ENCODE measurements around the gene MKLN1.
"Not testable (repeated sequence)": the region's sequence is repeated elsewhere in the genome, so short reads cannot be mapped to it uniquely, and the experiment has no call there.

MKLN1 gene

DNA sequence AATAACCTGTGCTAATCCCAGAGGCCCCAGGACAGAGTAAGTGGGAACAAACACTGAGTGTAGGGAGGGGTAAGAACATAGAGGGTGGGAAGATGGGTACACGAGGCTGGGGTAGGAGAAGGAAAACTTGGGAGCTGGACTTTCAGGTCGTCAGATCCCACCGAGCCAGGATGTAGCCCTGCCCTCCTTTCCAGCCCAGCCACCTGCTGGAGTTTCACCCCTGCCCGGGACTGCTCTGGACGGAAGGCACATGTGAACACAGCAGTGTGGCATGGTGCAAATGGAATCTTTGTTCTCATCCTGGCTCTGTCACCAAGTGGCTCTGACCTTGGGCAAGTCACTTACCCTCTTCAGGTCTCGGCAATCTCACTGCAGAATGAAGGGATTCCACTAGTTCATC lies 176.0 kb downstream of the MKLN1 start:
- no peak for DNase-seq

DNA sequence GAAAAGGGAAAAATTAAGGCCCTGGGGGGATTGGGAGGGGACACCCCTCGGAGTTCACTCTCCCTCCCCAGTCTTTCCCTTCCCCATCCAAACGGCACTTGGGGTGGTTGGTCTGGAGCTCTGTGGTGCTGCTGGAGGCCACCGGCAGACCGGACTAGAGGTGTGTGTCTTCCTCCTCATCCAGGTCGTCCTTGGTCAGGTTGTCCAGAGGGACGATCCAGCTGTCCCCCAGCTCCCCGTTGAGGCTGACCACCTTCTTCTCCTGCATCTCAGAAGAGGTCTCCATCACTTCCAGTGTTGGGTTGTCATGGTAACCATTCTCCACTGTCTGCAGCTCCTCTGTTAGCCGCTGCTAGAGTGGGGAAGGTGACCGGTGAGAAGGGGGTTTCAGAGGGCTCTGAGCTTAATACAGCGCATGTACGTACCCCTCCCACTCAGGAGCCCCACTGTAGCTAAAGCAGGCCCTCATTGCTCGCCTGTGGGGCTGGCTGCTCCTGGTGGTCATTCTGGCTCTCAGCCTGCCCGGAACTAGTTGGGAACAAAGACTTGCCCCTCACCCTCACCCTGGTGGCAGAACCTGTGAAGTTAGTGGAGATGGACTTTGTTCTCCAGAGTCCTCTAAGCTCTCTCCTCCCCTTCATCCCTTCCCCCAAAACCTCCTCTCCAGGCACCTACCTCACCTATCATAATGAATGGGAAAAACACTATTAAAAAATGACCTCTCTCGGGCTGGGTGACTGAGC lies 176.7 kb downstream of the MKLN1 start:
- no peak for DNase-seq

- DNase-seq, result not testable (repeated sequence)
These were observed 177.5 kb downstream of the MKLN1 start for GRCh38 chr7:131505037-131505620.

DNA sequence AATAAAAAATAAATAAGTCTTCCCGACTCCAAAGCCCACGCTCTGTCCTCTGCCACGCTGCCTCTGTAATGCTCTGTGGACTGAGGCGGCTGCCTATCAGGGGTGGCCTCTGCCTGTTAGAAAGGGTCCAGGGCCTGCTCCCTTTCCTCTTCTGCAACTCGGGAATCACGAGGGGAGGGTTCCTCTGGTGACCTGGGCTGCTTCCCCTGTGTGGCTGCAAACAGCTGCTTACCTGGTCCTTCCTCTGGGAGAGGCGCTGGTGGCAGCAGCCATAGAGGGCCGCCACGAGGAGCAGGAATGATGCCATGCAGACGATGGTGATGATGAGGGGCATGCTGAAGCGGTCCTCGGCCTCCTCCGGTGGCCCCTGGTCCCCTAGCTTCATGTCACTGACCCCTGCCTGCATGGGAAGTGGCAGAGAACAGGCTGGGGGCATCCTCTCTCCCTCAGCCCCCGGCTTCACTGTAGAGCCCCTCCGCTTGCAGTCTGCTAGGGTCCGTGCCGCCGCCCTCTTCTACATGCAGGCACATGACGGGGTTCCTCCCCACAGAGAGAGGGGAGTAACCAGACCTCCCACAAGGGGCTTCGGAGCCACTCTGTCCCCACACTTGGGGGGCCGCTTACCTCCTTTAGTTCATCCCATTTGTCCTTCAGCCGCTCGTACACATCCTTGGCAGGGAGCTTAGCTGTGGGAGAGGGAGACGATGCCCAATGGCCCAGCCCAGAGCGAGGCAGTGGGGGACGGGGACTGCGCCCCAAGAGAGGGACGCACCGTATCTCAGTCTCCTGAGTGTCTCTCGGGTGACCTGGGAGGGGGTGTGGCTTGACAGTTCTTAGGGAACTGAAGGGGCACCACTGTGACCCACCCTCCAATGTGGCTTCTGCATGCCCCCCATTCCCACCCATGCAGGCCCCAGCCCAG lies 178.2 kb downstream of the MKLN1 start:
- DNase-seq, result no peak

DNA sequence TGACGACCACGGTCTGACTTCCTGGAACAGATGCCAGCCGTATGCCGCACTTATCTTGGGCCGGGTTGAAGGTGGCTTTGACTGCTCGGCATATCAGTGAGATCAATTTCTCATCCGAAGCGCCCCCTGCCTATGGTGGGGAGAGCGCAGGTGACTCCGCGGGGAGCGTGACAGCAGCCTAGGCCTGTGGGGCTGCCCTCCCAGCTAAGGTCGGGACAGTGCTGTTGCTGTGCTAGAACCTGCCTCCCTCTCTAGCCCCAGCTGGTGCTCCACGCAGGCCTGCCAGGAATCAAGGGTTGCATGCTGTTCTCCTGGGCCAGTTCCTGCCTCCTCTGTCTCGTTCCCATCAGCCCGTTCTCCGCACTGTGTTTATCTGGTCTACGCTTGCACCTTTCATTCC lies 178.9 kb downstream of the MKLN1 start:
- DNase-seq, result no peak

DNA sequence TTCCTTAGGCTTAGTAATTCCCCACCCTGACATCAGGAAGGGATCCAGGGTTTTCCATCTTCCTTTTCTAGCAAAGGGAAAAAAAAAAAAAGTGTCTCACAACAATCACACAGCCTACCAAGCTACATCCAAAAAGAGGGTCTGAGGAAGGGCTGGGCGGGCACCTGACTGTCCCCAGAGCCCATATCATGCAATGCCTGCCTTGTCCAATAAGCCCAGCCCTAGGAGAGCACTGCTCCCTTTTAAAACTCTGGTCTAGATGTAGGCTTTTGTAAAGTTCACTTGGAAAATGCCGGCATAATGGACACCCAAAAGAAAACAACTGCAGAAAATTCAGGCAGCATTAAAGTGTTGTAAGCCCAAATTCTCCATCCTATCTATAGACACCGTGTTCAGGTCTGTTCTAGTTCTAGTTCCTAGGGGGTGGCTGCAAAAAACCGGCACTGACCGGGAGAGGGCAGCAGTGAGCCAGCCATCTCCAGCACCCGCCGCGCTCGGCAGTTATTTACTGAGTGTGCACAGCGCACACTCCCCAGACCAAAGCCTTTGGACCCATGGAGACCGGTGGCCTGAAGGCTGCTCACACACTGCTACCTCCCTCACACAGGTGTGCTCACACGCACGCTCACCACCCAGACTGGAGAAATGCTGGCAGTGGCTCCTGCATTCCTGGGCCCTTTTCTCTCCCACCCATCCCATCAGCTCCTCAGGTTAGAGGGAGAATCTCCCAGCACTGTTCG lies 180.1 kb downstream of the MKLN1 start:
- peak; percentile 68 for DNase-seq

DNA sequence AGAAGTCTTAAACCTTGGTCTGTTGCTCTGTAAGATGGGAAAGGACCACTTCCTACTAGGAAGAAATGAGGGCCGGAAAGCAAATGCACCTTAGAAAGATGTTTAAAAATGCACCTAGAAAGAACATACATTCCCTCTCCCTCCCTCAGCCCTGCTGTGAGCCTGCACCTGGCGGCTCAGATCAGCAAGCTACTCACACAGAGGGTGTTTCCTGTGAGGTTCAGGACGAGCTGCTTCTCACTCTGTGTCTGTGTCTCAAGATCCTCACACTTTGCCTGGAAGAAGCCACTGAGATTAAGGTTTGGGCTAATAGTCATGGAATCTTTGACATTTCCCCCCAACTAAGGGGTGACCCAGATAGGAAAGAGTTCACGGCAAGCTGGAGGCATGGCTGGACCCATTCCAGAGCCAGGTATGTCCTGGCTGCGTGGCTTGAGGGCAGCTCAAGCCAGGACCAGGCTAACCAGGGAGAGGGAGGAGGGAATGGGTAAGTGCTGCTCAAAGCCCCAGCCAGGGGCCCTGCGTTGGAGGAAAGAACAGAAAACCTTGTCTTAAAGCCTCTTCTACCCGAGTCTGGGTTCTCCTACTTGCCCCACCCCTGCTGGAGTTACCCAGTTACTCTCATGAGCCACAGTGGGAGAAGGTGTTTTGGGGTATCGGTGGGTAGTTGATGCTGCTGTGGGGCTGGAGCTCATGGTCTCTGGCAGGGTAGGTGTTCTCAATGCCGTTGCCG lies 181.2 kb downstream of the MKLN1 start:
- DNase-seq, result no peak

DNA sequence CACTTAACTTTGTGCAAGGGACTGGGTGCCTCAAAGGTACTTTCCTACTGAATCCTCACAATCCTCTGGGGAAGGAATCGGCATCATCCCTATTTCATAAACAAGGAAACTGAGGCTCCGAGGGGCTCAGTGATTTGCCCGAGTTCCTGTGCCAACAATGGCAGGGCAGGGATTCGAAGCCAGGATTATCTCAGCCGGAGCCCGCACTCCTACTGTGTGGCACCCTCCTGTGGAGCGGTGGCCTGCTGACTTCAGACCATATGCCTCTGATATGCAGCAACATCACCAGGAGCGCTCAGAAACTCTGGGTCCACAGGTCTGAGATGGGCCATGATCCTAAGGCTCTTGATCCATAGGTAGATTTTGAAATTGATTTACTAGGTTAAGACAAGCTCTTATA lies 182.1 kb downstream of the MKLN1 start:
- DNase-seq, result no peak

- DNase-seq, result no peak
These were observed 183.4 kb downstream of the MKLN1 start for GRCh38 chr7:131511071-131511470.

DNA sequence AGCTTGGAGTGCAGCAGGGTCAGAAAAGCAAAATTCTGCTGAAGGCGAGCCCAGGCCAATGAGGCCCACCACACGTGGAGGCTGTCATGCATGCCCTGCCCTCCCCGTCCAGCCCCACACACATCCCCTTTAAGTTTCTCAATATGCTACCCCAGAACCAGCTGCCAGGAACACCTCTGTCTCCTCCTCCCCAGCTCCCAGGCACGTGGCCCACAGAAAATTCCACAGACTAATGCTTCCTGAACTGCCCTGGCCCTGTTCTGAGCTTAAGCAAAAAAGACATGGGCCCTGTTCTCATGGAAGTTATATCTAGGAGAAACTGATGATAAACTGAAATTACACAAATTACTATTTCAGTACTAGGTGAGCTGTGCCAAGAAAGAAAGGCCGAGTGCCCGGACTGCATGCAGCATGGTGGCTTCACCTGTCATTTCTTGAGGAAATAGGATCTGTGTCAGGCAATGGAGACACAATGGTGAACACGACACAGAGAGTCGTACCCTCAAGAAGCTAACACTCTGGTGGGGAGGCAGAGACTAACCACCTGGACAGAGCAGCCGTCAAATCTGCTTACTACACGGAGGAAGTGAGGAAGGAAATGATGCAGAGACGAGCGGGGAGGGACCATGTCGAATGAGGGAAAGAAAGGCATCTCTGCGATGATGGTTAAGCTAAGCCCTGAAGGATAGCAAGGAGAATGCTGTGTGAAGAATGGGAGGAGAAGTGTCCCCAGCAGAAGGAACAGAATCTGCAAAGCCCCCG lies 184.3 kb downstream of the MKLN1 start:
- DNase-seq, result no peak

- DNase-seq, result peak; percentile 77
These were observed 185.8 kb downstream of the MKLN1 start for GRCh38 chr7:131513245-131514061.

- not testable (repeated sequence) for DNase-seq
These were observed 187.8 kb downstream of the MKLN1 start for GRCh38 chr7:131515471-131515870.

DNA sequence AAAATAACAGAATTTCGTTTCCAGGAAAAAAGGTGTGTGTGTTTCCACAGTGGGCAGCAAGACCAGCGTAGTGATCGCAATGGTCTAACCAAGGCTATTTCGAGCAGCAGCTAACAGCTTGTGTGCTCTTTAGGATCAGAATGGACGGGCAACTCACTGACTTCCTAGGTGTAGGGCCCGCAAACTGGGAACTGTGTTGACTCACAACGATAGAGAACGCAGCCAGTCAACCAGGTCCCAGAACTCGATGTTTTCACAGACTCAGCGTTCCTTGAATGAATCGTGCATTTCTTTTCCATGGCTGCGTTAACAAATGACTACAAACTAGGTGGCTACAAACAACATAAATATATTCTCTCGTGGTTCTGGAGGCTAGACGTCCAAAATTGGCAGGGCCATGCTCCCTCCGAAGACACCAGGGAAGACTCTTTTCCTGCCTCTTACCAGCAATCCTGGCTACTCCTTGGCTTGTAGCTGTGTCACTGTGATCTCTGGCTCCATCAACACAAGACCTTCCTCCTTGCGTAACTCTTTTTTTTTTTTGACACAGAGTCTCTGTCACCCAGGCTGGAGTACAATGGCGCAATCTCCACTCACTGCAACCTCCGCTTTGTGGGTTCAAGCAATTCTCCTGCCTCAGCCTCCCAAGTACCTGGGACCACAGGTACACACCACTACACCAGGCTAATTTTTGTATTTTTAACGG lies 189.7 kb downstream of the MKLN1 start:
- DNase-seq, result no peak

GRCh38 chr7:131518626-131519025 lies 190.9 kb downstream of the MKLN1 start:
- no peak for DNase-seq

- DNase-seq, result no peak
These were observed 194.0 kb downstream of the MKLN1 start for GRCh38 chr7:131521651-131522163.

DNA sequence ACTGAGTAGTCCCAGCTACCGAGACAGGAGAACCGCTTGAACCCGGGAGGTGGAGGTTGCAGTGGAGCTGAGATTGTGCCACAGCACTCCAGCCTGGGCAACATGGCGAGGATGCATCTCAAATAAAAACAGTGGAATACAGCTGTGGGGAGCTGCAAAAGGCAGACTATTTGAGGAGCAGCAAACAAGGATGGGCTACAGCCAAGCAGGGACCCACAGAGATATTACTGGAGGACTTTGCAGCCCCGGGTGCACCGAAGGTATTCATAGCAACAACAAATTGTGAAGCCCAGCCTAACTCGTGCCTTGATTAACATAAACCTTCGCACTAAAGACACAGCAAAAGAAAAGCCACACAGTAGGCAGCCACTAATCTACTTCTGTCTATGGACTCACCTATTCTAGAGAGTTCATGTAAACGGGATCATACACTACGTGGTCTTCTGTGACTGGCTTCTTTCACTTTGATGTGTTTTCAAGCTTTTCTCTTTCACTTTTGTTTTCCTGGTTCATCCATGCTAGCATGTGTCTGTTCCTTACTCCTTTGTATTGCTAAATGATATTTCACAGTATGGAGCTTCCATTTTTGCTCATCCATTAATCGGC lies 194.8 kb downstream of the MKLN1 start:
- DNase-seq, result no peak

DNA sequence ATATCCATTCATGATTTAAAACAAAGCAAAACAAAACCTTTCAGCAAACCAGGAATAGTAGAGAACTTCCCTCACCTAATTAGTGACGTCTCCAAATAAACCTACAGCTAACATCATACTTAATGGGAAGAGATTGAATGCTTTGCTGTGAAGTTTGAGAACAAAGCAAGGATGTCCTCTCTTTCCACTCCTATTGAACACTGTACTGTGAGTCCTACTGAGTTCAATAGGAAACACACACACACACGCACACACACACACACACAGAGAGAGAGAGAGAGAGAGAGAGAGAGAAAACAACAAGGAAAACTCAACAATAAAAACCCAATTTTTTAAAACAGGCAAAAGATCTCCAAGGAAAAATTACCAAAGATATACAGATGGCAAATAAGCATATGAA lies 196.4 kb downstream of the MKLN1 start:
- no peak for DNase-seq

DNA sequence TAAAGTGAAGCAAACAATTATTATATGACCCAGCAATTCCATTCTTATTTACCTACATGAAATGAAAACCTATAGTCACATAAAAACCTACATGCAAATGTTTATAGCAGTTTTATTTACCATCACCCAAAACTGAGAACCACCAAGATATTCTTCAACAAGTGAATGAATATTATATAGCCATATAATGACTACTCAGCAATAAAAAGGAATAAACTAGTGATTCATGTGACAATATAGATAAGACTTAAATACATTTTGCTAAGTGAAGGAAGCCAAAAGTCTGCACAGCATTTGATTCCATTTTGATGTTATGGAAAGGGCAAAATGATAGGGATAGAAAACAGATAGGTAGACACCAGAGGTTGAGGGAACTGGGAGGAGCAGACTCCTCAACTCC lies 197.0 kb downstream of the MKLN1 start:
- DNase-seq, result no peak

GRCh38 chr7:131525820-131526219 lies 198.1 kb downstream of the MKLN1 start:
- no peak for DNase-seq

Measured in fibroblast of upper back skin (primary cell).